ENCODE data around the gene AKT3.
A peak's percentile ranks its signal among the peaks of the same experiment; 100 is the strongest.
"Not testable (repeated sequence)": the region's sequence is repeated elsewhere in the genome, so short reads cannot be mapped to it uniquely, and the experiment has no call there.

AKT3 gene

DNA sequence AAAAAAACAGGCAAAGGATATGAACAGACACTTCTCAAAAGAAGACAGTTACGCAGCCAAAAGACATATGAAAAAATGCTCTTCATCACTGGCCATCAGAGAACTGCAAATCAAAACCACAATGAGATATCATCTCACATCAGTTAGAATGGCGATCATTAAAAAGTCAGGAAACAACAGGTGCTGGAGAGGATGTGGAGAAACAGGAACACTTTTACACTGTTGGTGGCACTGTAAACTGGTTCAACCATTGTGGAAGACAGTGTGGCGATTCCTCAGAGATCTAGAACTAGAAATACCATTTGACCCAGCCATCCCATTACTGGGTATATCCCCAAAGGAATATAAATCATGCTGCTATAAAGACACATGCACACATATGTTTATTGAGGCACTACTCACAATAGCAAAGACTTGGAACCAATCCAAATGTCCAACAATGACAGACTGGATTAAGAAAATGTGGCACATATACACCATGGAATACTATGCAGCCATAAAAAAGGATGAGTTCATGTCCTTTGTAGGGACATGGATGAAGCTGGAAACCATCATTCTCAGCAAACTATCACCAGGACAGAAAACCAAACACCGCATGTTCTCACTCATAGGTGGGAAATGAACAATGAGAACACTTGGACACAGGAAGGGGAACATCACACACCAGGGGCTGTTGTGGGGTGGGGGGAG lies 77.5 kb downstream of the AKT3 start:
- DNase-seq: not testable (repeated sequence)

DNA sequence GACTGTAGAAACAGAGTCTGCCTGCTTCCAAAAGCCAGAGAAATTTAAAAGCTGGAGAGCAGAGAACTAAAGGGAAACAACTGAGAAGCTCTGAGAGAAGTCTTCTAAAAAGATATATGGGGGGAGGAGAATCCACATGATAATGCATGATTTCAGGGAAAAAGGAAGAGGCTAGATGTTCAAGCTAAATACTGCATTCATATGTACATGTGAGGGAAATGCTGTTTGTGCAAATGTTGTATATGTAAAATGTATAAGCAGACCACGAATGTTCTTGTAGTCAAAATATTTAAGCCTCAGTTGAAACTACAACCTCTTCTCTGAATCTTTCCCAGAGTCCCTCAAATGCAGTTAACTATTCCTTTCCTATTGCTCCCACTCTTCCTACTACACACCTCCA lies 79.2 kb downstream of the AKT3 start:
- DNase-seq: no peak

DNA sequence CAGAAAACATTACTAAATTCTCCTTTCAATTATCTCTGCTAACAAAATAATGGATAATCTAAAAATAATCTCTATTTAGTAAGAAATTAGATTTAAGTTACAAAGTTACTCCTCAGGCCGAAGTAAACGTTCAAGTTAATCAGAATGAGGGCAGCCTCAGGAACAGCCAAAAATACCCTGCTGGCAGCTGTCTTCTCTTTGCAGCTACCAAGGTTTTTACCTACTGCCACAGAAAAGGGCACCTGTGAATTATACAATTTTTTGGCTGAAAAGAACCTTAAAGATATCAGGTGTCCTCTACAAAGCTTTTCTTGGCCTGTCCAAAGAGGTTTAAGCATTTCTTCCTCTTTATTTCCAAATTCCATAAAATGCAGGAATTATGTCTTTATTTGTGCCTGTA lies 84.4 kb downstream of the AKT3 start:
- no peak for DNase-seq

DNA sequence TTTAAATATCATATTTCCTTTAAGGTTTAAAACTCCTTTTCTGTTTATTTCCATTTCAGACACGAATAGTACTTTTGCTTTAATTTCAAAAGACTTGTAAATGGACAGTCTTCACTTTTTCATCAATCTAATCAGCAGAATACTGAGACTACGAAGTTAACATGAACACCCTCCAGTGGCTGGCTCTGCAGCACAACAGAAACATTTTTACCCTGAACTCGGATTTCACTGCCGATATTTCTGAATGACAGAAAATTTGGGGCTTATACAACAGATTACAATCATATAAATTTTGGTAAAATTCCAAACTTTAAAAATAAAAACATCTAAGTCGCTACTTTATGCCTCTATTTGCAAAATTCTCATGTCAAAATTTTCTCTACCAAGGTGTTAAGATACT lies 86.2 kb downstream of the AKT3 start:
- DNase-seq: no peak

DNA sequence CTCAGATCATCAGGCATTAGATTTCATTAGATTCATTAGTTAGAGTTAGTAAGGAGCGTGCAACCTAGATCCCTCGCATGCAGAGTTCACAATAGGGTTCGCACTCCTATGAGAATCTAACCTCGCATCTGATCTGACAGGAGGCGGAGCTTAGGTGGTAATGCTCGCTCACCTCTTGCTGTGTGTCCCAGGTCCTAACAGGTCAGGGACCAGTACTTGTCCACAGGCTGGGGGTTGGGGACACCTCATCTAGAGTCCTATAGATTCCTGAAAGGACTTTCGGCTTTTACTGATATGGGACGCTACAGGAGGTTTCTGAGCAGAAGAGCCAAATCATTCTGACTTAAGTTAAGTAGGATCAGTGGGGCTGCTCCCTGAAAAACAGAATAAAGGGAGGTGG lies 91.4 kb downstream of the AKT3 start:
- DNase-seq: no peak

DNA sequence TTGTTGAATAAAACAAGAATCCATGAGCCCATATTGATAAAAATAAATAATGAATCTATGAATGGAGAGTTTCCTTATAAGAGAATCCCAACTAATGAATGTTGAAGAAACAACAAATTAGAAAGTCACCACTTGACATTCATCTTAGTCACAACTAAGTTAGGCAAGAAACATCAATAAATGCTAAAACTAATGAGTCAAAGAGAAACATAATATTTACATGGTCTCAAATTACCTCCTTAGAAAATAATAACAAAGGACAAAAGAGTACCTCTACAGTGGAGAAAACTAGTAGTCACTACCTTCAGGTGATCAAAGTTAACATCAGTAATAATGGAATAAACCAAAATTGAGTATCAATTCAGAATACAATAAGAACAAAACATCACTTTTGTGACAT lies 93.5 kb downstream of the AKT3 start:
- no peak for DNase-seq

DNA sequence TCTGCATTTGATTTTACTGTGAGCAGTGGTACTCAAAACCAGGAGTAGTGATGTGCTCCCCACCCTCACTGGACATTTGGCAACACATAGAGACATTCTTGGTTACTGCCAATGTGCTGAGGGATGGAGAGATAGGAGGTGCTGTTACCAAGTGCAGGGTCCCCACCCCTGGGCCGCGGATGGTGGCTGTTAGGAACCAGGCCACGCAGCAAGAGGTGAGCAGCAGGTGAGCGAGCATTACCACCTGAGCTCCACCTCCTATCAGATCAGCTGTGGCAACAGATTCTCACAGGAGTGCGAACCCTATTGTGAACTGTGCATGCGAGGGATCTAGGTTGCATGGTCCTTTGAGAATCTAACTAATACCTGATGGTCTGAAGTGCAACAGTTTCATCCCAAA lies 95.7 kb downstream of the AKT3 start:
- DNase-seq: no peak

DNA sequence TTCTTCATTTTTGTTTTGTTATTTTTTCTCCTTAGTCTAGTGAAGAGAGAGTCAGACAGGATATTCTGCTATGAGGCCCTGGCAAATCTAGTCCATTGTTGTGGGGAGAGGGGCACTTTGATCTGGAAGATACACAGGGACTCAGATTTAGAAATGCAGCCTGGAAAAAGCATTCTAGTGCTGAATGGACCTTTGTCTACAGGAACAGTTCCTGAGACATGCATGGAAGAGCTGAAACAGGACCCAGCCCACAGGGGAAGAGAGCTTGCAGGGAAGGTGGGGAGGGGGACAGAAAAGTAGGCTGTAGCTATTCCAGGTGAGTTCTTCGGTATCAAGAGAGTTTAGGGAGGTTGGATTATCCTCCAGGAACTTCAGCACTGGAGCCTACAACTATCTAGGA lies 98.5 kb downstream of the AKT3 start:
- no peak for DNase-seq

DNA sequence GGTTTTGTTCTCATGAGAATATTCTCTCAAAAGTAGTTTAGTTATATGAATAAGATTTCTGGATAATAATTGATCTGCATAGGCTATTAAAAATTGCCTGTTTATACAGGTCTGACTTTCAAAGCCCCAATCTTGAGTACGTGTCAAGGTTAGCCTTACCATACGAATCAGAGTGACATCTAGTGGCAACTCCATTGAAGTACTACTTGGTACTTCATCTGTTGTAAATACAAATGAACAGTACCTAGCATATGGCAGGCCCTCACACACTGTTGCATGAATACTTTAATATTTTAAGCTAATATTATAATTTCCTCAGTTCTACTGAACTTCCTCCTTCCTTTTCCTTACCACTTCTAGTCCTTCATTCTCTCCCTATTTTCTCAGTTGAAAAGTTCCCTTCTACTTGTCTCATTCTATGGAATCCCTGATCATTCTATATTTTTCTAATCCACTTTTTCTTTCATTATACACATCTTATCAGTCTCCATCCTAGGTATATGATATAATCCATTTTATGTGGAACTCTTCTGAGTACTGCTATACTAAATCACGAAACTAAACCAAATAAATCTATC lies 101.2 kb downstream of the AKT3 start:
- peak; percentile 74 for DNase-seq

DNA sequence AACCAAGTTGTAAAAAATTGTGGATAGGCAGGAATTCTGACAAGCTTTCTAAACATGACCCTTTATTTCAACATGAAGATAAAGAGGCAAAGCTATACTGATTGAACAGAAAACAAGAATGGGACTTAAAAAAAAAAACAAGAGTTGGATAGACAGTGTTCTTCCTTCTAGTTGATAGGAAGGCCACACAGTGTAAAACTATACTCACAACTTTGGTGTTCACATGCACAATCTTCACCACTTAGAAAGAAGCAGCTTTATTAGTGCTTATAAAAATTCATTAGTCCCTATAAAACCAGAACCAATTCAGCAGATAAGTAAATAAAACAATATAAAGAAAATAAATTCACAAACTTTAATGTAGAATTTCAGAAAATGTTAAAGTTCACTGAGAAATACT lies 101.8 kb downstream of the AKT3 start:
- DNase-seq: no peak

DNA sequence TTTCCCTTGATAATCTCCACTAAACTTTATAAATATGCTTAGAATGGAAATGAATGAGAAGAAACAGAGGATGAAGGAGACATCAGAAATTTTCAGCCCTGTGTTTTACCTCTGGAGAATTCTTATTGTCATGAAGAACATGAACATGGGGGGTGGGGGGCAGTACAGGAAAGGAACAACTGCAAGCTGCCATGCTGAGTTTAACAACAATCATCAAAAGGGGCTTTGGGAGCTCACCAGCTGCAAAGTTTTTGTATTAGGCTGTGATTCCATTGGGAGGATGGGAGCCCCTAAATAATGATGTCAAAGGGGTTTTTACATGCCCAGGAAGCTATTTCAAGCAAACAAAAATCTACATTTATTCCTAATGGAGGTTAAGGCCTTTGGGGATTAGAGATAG lies 103.3 kb downstream of the AKT3 start:
- no peak for DNase-seq

DNA sequence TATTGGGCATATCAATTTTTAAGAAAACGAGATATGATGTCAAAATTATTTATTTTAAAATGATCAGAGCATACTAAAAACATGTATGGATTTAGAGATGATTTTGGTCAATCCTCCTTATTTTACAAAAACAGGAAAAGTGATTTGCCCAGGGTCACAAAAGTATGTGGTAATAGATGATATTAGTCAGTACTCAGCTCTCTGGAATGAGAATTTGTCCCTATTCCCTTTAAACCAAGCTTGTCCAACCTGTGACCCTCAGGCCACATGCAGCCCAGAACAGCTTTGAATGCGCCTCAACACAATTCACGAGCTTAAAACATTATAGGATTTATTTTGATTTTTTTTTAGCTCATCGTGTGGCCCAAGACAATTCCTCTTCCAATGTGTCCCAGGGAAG lies 104.7 kb downstream of the AKT3 start:
- DNase-seq: no peak

DNA sequence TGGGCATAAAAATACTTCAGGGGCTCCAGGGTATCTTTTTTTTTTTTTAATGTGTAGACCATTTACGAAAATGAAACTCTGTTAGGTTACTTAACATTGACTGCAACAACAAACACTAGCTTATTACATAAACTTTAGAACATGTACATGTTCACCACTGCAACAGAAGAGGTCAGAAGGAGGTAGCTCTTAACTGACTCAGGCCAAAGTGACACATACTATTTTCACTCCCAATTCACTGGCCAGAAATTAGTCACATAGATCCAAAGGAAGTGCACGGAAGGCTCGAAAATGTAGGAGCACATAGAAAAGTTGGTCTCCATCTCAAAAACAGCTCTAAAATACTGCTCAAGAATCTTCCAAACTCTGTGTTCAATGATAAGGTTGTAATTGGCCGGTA lies 107.2 kb downstream of the AKT3 start:
- no peak for DNase-seq

DNA sequence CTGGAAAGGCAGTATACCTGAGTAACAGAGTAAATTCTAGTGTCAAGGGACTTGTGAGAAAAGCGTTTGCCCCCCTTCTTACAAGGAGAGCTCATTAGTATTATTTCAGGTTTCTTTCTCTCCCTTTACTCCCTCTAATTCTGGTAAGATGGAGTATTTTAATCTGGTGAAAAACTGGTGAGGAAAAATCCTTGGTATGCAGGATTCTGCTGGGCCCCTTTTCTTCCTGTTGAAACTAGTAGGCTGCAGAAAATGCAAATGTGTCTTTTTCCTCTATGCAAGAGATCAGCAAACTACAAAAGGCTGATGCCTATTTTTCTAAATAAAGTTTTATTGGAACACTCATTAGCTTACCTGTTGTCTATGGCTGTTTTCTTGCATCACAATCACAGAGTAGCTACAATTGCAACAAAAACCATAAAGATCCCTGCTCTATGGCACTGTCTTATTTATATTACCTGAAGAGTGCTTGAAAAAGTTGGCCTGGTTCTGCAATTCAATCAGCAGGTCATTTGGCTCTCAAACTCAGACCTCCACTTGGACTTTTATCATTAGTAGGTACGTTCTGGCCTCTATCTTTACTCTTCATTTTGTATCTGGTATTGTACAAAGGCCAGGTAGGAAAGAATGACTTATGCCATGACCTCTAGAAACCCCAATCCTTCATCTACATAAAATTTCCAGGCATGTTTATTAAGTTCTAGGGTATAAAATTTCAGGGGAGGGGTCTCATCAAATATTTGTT lies 109.6 kb downstream of the AKT3 start:
- DNase-seq: no peak

DNA sequence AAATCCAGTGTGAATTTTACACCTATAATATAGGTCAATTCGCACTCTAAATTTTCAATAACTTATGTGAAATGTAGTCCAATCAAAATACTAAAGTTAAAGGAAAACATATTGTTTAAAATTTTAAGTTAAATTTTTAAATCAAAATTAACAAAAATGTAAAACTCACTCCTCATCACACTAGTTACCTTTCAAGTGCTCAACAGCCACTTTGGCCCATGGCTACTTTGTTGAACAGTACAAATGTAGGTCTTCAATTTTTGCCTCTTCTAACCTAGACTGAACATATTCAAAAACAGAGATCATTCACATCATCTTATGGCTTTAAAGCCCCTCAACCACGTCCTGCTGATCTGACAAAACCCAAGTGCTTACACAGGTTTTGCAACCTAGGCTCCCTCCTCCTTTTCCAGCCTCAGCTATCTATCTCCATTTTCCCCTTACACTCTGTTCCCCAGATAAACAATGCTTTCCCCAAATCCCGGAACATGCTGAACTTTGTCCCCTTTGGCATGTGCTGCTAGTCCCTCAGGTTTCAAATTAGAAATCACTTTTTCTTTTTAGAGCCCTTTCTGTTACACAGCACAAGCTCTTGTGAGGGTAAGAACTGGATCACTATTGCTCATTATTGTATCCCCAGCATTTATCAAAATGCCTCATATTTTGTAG lies 110.6 kb downstream of the AKT3 start:
- no peak for DNase-seq

DNA sequence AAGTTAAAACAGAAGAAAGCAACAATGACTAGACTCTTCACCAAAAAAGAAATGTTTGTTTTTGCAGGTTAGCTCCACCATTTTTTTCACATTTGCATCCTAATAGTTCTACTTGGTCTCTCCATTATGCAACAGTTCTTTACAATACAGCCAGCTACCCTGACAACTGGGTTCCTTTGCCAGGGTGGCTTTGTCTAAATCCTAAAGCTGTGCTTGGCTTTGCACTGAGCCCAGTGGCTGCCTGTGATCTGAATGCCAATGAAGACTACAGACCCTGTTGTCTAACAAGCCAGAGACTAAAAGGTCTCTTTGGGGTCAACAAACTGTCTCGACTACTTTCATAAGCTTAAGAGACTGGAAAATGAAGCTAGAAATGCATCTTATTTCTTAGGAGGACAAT lies 112.0 kb downstream of the AKT3 start:
- no peak for DNase-seq

DNA sequence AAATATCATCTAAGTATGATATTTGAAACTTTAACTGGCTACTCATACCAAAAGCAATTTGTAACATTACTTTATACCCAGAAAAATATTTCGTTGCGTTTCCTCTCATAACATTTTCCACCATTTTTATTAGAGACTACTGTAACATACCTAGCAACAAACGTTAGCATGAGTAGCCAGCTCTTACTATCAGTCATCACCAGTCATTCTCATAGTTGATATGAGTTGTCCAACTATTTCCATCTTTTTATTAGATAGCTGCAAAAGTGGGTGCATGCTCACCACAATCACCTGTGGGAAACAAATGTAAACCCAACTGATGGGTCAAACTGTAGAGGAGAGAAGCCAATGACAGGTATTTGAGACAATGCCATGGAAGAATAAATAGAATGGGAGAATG lies 114.6 kb downstream of the AKT3 start:
- DNase-seq: no peak

DNA sequence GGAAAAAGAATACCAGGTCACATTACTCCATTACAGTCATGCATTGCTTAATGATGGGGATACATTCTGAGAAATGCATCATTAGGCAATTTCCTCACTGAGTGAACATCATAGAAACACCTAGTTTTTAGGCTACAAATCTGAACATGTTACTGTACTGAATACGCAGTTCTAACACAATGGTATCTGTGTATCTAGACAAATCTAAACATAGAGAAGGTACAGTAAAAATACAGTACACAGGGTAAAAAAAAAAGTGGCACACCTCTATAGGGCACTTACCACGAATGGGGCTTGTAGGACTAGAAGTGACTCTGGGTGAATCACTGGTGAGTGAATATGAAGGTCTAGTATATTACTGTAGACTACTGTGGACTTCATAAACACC lies 115.7 kb downstream of the AKT3 start:
- DNase-seq: no peak

DNA sequence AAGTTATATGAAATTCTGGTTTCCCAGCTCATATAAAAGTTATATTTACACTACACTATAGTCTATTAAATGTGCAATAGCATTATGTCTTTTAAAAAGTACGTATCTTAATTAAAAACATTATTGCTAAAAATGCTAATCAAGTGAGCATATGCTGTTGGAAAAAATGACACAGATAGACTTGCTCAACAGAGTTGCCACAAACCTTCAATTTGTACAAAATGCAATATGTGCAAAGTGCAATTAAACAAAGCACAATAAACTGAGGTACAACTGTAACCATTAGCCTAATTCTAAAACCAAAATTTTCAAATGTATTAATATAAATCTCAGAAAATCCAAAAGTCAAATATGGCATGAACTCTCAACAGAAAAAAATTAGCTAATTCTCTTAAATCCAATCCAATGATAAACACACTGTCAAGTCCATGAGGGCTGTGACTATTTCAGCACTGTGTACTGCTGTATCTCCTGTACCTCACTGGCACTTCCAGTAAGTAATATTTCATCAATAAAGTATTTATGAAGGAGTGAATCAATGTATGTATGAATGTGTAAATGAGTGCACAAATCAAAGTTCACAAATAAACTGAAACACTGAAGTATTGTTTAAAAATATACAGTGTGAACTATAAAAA lies 116.3 kb downstream of the AKT3 start:
- DNase-seq: no peak

DNA sequence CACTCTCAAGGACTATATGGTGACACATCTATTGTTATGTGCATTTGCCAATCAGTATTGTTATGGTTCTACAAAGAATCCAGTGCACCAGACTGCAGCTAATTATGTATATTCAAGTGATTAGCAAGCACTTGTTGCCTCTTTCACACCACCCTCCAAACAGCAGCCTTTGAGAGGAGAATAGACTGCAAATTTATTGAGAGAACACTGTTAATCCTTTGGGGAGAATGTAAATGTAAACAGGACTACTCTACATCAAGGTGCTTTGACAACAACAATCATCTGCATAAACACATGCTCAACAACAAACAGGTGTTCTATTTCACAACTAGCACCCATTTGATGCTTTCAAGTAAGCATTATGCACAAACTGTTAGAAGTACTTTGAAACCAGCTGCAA lies 117.4 kb downstream of the AKT3 start:
- DNase-seq: peak; percentile 95

DNA sequence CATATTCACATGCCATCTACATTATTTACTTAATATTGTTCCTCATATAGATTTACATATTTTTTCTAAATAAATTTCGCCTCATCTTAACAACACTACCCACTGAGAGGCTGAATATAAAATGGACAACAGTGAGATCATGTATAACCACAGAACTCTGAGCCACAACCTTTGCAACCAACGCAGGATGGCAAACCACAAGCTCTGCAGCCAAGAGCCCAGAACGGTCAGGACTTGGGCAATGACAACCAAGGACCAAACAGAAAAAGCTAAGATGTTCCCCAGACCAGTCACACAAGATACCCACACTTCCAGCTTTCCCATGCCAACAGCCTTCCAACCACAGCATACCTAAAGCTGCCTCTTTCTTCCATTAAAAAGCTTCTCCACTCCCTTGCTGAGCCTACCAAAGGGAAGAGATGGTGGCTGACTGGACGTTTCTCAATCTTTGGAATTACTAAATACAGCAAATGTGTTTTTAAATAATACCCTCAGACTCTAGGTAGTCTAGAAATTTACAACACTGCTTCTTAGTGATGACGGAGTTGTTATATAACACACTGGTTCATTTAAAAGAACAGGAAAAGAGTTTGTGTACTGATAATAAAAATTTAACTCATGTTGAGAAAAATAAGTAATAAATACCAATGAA lies 117.9 kb downstream of the AKT3 start:
- no peak for DNase-seq

DNA sequence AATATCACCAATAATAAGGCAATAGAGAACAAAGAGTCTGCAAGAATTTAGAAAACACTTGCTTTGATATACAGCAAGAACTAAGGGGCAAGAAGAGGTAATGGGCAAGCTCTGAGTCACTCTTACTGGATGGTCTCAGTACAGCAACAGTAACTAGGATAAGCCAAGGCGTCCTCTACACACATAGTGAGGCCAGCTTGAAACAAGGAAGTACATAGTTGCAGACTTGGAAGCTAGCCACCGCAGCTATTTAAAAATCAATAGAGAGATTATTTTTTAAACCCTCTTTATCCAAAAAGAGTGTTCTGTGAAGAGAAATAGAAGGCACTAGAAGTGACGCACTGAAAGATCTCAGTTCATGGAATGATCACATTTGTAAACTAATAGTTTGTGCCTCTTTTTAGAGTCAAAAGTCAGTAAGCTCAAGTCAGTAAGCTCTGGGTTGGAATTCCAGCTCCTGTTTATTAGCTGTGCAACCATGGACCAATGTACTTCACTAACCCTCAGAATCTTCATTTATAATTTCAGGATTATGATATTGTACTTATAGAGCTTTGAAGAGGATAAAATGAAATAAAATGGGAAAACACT lies 118.6 kb downstream of the AKT3 start:
- no peak for DNase-seq
